A549 (cell line): ENCODE data around the gene BCL2. TPM values are rescaled to one million over a fixed set of nuclear protein-coding genes. Genes with fewer than 3 reads are reported as not detected.

Experiments
- ATAC-seq, 2 experiments: fragments of 200-7000 bp in 1 of 2; fragments of >200 bp in 1 of 2; cut with Nextera tagmentation in 1 of 2; cut with Tn5 transposase in 1 of 2; 3 replicates each; pipeline versions ENCODE4 v1.8.0 to v1.9.1; 2018 to 2020; ENCODE audit warnings: mild to moderate bottlenecking in 1 of 2, moderate library complexity in 1 of 2
- CTCF ChIA-PET: fragments of 300-600 bp; sonication (Branson Sonifier 250); formaldehyde crosslinking; extraction: SDS; loops from one replicate; lab custom pipeline; 2021; ENCODE audit warnings: antibody characterized with exemption, inconsistent platforms; lab: Yijun Ruan, JAX
- POLR2A ChIA-PET: fragments of 350-600 bp; formaldehyde crosslinking; extraction: SDS; loops from one replicate; lab custom pipeline; 2021; ENCODE audit warnings: antibody characterized with exemption, inconsistent platforms; lab: Yijun Ruan, JAX
- DNase-seq, 2 experiments: peaks; one replicate each; pipeline versions ENCODE4 v3.0.0 to v3.0.0-alpha.2; 2011 to 2016; ENCODE audit warnings: low read depth in 1 of 2, low spot score in 1 of 2
- FAIRE-seq: peaks from 2 replicates; lab custom pipeline; 2011; peaks lifted over from hg19 to GRCh38; lab: Jason Lieb, UNC
- H3K27ac ChIP-seq, 2 experiments: fragments of >200 bp; sonication (Bioruptor Twin); formaldehyde crosslinking; 3 replicates each; pipeline ENCODE4 v1.5.1; 2016 to 2017
- H3K4me1 ChIP-seq: fragments of >200 bp; sonication (Bioruptor Twin); formaldehyde crosslinking; 3 replicates; pipeline ENCODE4 v1.6.1; 2016
- H3K4me2 ChIP-seq: fragments of >200 bp; sonication (Bioruptor Twin); formaldehyde crosslinking; 3 replicates; pipeline ENCODE4 v1.6.1; 2016
- H3K4me3 ChIP-seq: fragments of >200 bp; sonication (Bioruptor Twin); formaldehyde crosslinking; 3 replicates; pipeline ENCODE4 v1.5.1; 2016
- H3K9me3 ChIP-seq: fragments of >200 bp; sonication (Bioruptor Twin); formaldehyde crosslinking; 3 replicates; pipeline ENCODE4 v1.6.1; 2016
- BHLHE40 ChIP-seq: IDR thresholded peaks from 2 replicates; pipeline ENCODE4 v1.6.1; 2012; ENCODE audit warnings: low read depth, low read length, inconsistent platforms
- CBX8 ChIP-seq: fragments of 200-600 bp; sonication (generic); IDR thresholded peaks from 2 replicates; pipeline ENCODE4 v1.6.1; 2016
- CHD4 ChIP-seq: fragments of 200-600 bp; sonication (generic); IDR thresholded peaks from 2 replicates; pipeline ENCODE4 v1.6.1; 2016; ENCODE audit warnings: antibody characterized with exemption, mild to moderate bottlenecking, borderline replicate concordance
- EHF ChIP-seq: fragments of 250-450 bp; sonication (Bioruptor Pico); IDR thresholded peaks from 2 replicates; pipeline ENCODE4 v1.5.0; 2020; ENCODE audit warnings: mild to moderate bottlenecking
- EHMT2 ChIP-seq: fragments of 200-600 bp; sonication (generic); IDR thresholded peaks from 2 replicates; pipeline ENCODE4 v1.6.1; 2016; ENCODE audit warnings: antibody characterized with exemption, low read depth, mild to moderate bottlenecking, moderate library complexity
- EP300 ChIP-seq, 2 experiments: fragments of >200 bp; sonication (Bioruptor Twin); formaldehyde crosslinking; IDR thresholded peaks; 2 replicates in 1 of 2; 3 replicates in 1 of 2; pipeline ENCODE4 v1.6.1; 2016 to 2017
- FOXS1 ChIP-seq: fragments of 250-450 bp; sonication (Bioruptor Pico); IDR thresholded peaks from 2 replicates; pipeline ENCODE4 v1.5.0; 2020; ENCODE audit warnings: mild to moderate bottlenecking, moderate library complexity
- HEYL ChIP-seq: fragments of 250-450 bp; sonication (Bioruptor Pico); IDR thresholded peaks from 2 replicates; pipeline ENCODE4 v1.8.0; 2021; ENCODE audit warnings: mild to moderate bottlenecking, moderate library complexity
- HOXB13 ChIP-seq: fragments of 250-450 bp; sonication (Bioruptor Pico); IDR thresholded peaks from 2 replicates; pipeline ENCODE4 v1.5.0; 2020; ENCODE audit warnings: low read depth, mild to moderate bottlenecking, moderate library complexity
- JUN ChIP-seq, 2 experiments: fragments of >200 bp; sonication (Bioruptor Twin); formaldehyde crosslinking; IDR thresholded peaks; 2 replicates in 1 of 2; 3 replicates in 1 of 2; pipeline ENCODE4 v1.6.1; 2016 to 2017
- KDM5A ChIP-seq: fragments of 200-600 bp; sonication (generic); IDR thresholded peaks from 2 replicates; pipeline ENCODE4 v1.6.1; 2016; ENCODE audit warnings: antibody characterized with exemption, mild to moderate bottlenecking
- MAZ ChIP-seq: fragments of 150-350 bp; IDR thresholded peaks from 2 replicates; pipeline ENCODE4 v1.6.1; 2014; ENCODE audit warnings: antibody characterized with exemption, low read depth, low read length, borderline replicate concordance
- NR3C1 ChIP-seq: fragments of >200 bp; sonication (Bioruptor Twin); formaldehyde crosslinking; IDR thresholded peaks from 3 replicates; pipeline ENCODE4 v1.6.1; 2017
- PHF8 ChIP-seq: fragments of 200-600 bp; sonication (generic); IDR thresholded peaks from 2 replicates; pipeline ENCODE4 v1.6.1; 2016; ENCODE audit warnings: low read depth, mild to moderate bottlenecking, antibody characterized with exemption, moderate library complexity, borderline replicate concordance
- POLR2AphosphoS2 ChIP-seq: conservative IDR thresholded peaks from 2 replicates; pipeline ENCODE4 v1.6.1; 2012; ENCODE audit warnings: low read length, improper control_type of control experiment, inconsistent platforms
- RARB ChIP-seq: fragments of 250-450 bp; sonication (Bioruptor Pico); IDR thresholded peaks from 2 replicates; pipeline ENCODE4 v1.8.0; 2021; ENCODE audit warnings: mild to moderate bottlenecking, moderate library complexity
- RFX5 ChIP-seq: fragments of 450-650 bp; IDR thresholded peaks from 2 replicates; pipeline ENCODE4 v1.7.1; 2014; ENCODE audit warnings: antibody characterized with exemption, mild to moderate bottlenecking, moderate library complexity
- SMC3 ChIP-seq: fragments of >200 bp; sonication (Bioruptor Twin); formaldehyde crosslinking; IDR thresholded peaks from 3 replicates; pipeline ENCODE4 v1.6.1; 2018; ENCODE audit warnings: inconsistent platforms
- SREBF2 ChIP-seq: fragments of 450-650 bp; IDR thresholded peaks from 2 replicates; pipeline ENCODE4 v1.6.1; 2014; ENCODE audit warnings: mild to moderate bottlenecking, moderate library complexity
- ZC3H11A ChIP-seq: fragments of 450-650 bp; IDR thresholded peaks from 2 replicates; pipeline ENCODE4 v1.6.1; 2014; ENCODE audit warnings: antibody characterized with exemption, mild to moderate bottlenecking
- ZFP36 ChIP-seq: fragments of 450-650 bp; IDR thresholded peaks from 2 replicates; pipeline ENCODE4 v1.6.1; 2014; ENCODE audit warnings: borderline replicate concordance; ENCODE audit not compliant: partially characterized antibody
- ZNF302 ChIP-seq: fragments of 250-450 bp; sonication (Bioruptor Pico); IDR thresholded peaks from 2 replicates; pipeline ENCODE4 v1.9.0; 2021; ENCODE audit warnings: inconsistent platforms, mild to moderate bottlenecking, moderate library complexity
- WGBS: methylation state at CpG from one replicate; pipeline ENCODE4 v1.1.6; 2017; ENCODE audit errors: missing lambda C conversion rate; 5-methylcytosine and 5-hydroxymethylcytosine counted together
- polyA plus RNA-seq, 4 experiments: library from polyadenylated mRNA; depleted of rRNA in 3 of 4; stranded (reverse); fragments of >200 nt; fragmentation: RNase III in 1 of 4; extraction: RNeasy Plus Mini Kit Qiagen cat#74134 plus additional on column Dnase treatment in 1 of 4; gene quantifications; 2 replicates in 3 of 4; 3 replicates in 1 of 4; pipeline ENCODE4 v1.2.3, GENCODE V29; 2011 to 2017
- TF ChIP-seq, protein P1 (sequence below): IDR thresholded peaks from 2 replicates; pipeline ENCODE4 v1.6.1; 2012

The BCL2 gene
- polyA plus RNA-seq, 2 of the 4 experiments (the other 2 are of a cell fraction): 0.50 to 0.61 TPM

DNA sequence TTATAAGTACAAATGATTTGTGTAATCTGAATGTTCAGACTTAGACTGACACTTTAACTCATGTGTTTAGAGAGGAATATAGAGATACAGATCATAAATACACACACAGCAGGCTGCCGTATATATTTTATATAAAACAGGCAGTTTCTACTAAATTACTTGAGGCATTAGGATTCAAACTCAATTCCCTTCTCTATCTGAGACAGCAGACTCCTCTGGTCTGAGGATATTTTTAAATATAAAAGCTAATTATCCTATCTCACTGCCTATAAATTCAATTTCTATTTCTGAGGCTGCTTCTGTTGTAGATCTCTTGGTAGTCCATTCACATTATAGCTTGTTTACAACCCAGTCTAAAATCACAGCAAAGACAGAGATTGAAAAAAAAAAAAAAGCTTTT lies 46.9 kb downstream of the BCL2 start:
- ATAC-seq: no peak
- CTCF ChIA-PET: interaction anchor here (0.5 to 1.3 kb wide), 3 partner anchors 50 to 280 kb away, joined by 3 read pairs; no protein-coding TSS in a partner anchor
- no peaks in the 10 kb centered on the region for H3K9me3 ChIP-seq
- no peaks in the 10 kb centered on the region for H3K4me1 ChIP-seq
- TF ChIP-seq JUN (IDR thresholded peaks at IDR 0.05): no peak
- no peak for TF ChIP-seq FOXS1 (CRISPR knock-in tag)
- TF ChIP-seq HEYL (CRISPR knock-in tag): no peak
- no peak for TF ChIP-seq NR3C1
- no peak for TF ChIP-seq HOXB13 (CRISPR knock-in tag)
- TF ChIP-seq KDM5A: no peak
- TF ChIP-seq, all 56 proteins: peak for 0
- H3K4me2 ChIP-seq: no peak overlapping the region
- H3K27ac ChIP-seq: no peak overlapping the region
- no peak overlapping the region for H3K4me3 ChIP-seq
- WGBS: 29% methylated on average over 1 of the region's 1 CpG
- FAIRE-seq (no peak), DNase-seq (no peak)
- POLR2A ChIA-PET: no interaction called here

DNA sequence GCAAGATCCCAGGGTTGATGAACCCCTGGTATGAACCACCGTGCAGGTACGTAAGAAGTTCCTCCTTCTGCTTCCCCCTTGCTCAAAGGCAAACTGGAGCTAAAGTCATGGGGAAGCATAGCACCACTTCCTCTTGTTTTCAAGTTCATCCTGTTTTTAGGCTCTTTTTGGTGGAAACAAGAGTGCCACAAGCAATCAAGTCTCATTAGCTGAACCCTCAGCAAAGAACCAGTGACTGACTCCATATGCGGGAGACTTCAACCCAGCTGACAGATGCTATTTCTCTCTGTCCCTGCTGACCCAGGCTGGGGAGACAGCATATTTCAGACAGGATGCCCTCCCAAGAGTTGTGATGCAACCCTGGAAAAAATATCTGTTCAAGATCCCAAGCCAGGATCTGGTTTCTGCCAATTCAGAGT lies 47.7 kb downstream of the BCL2 start:
- WGBS: 70% methylated on average over 3 of the region's 3 CpGs
- ChIA-PET POLR2A (no interaction called here), CTCF (interaction anchor here (0.6 kb wide), 1 partner anchor 35 kb away, joined by 3 read pairs; no protein-coding TSS in a partner anchor)
- ATAC-seq (no peak), FAIRE-seq (no peak), DNase-seq (no peak)
- Histone ChIP-seq H3K4me1 (no peaks in the 10 kb centered on the region), H3K4me3 (no peak overlapping the region), H3K9me3 (no peaks in the 10 kb centered on the region), H3K27ac (no peak overlapping the region), H3K4me2 (no peak overlapping the region)
- TF ChIP-seq CBX8: no peak

DNA sequence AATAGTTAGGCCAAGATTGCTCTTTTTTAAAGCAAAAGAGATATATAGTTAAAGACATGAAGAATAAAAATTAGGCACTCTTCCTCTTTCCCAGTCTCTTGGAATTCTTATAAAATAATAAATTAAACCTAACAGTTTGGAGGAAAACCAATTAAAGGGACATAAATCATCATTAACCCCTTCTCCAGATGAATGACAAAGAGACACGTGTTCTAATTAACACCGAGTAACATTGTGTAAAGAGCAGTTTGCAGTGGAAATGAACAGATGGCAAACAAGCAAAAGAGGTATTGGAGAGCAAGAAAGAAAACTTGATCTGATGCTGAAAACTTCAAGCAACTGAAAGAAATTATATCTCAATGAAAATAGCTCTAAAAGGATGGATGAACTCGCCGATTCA lies 48.4 kb downstream of the BCL2 start:
- no peaks in the 10 kb centered on the region for H3K9me3 ChIP-seq
- 42% methylated on average over 4 of the region's 4 CpGs for WGBS
- DNase-seq: no peak
- TF ChIP-seq HEYL (CRISPR knock-in tag) (no peak), ZC3H11A (no peak), BHLHE40 (no peak), EHMT2 (no peak), PHF8 (no peak), SREBF2 (no peak), EP300 (IDR thresholded peaks at IDR 0.05) (no peak), JUN (IDR thresholded peaks at IDR 0.05) (no peak), EHF (no peak), MAZ (no peak), RARB (CRISPR knock-in tag) (no peak), RFX5 (no peak), SMC3 (no peak), ZNF302 (CRISPR knock-in tag) (no peak), CHD4 (no peak), POLR2AphosphoS2 (no peak), ZFP36 (no peak)
- TF ChIP-seq, protein P1, sequence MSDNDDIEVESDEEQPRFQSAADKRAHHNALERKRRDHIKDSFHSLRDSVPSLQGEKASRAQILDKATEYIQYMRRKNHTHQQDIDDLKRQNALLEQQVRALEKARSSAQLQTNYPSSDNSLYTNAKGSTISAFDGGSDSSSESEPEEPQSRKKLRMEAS: no peak
- TF ChIP-seq, all 56 proteins: peak for 0
- ATAC-seq: no peak
- ChIA-PET CTCF (interaction anchor here (0.6 kb wide), 1 partner anchor 34 kb away, joined by 3 read pairs; no protein-coding TSS in a partner anchor), POLR2A (no interaction called here)
- H3K4me3 ChIP-seq: no peak overlapping the region
- no peak for FAIRE-seq
- no peaks in the 10 kb centered on the region for H3K4me1 ChIP-seq
- H3K4me2 ChIP-seq: no peak overlapping the region
- no peak overlapping the region for H3K27ac ChIP-seq
